ENCODE measurements around the gene MKS1. TPM values are rescaled to one million over a fixed set of nuclear protein-coding genes. Genes with fewer than 3 reads are reported as not detected.

The MKS1 gene
- total and polyA plus RNA-seq, 2 experiments from 2014 or later = 14.0 to 17.4 TPM

- no peaks in the 10 kb centered on the region for H3K36me3 ChIP-seq (ENCODE audit: insufficient read depth)
- no peak overlapping the region for H3K4me3 ChIP-seq
- H3F3A ChIP-seq (replicated peaks; ENCODE audit: low read depth) = no peaks in the 10 kb centered on the region
- H3K9me2 ChIP-seq (ENCODE audit: insufficient read depth) = 0 out of 2 replicates have a peak, but pooled peaks cover 6% of the 10 kb centered on the region
- H3K4me2 ChIP-seq = no peak overlapping the region
- Mint-ChIP-seq H3K4me3 (no peak overlapping the region), H3K27me3 (ENCODE audit: insufficient read depth, low read depth, poor library complexity) (no peaks in the 10 kb centered on the region), H3K9me3 (peaks cover 4% of the 10 kb centered on the region; the same call in 2 of the 3 replicates), H3K36me3 (ENCODE audit: low read depth) (no peaks in the 10 kb centered on the region), H3K4me1 (peaks cover 10% of the 10 kb centered on the region), H3K27ac (no peak overlapping the region)
- TF ChIP-seq STAT1 (IDR thresholded peaks at IDR 0.05; ENCODE audit: unreplicated experiment) = no peak
- TF ChIP-seq NANOG (IDR thresholded peaks at IDR 0.05; ENCODE audit: borderline replicate concordance) = no peak
- no peak for TF ChIP-seq REST (IDR thresholded peaks at IDR 0.05; ENCODE audit: unreplicated experiment)
- no peak for TF ChIP-seq ZNF114 (CRISPR knock-in tag; IDR thresholded peaks at IDR 0.05)
- TF ChIP-seq JUNB (IDR thresholded peaks at IDR 0.05; ENCODE audit: unreplicated experiment) = no peak
- TF ChIP-seq EZH2phosphoT487 (IDR thresholded peaks at IDR 0.05; ENCODE audit: unreplicated experiment) = no peak
- TF ChIP-seq, protein P1, sequence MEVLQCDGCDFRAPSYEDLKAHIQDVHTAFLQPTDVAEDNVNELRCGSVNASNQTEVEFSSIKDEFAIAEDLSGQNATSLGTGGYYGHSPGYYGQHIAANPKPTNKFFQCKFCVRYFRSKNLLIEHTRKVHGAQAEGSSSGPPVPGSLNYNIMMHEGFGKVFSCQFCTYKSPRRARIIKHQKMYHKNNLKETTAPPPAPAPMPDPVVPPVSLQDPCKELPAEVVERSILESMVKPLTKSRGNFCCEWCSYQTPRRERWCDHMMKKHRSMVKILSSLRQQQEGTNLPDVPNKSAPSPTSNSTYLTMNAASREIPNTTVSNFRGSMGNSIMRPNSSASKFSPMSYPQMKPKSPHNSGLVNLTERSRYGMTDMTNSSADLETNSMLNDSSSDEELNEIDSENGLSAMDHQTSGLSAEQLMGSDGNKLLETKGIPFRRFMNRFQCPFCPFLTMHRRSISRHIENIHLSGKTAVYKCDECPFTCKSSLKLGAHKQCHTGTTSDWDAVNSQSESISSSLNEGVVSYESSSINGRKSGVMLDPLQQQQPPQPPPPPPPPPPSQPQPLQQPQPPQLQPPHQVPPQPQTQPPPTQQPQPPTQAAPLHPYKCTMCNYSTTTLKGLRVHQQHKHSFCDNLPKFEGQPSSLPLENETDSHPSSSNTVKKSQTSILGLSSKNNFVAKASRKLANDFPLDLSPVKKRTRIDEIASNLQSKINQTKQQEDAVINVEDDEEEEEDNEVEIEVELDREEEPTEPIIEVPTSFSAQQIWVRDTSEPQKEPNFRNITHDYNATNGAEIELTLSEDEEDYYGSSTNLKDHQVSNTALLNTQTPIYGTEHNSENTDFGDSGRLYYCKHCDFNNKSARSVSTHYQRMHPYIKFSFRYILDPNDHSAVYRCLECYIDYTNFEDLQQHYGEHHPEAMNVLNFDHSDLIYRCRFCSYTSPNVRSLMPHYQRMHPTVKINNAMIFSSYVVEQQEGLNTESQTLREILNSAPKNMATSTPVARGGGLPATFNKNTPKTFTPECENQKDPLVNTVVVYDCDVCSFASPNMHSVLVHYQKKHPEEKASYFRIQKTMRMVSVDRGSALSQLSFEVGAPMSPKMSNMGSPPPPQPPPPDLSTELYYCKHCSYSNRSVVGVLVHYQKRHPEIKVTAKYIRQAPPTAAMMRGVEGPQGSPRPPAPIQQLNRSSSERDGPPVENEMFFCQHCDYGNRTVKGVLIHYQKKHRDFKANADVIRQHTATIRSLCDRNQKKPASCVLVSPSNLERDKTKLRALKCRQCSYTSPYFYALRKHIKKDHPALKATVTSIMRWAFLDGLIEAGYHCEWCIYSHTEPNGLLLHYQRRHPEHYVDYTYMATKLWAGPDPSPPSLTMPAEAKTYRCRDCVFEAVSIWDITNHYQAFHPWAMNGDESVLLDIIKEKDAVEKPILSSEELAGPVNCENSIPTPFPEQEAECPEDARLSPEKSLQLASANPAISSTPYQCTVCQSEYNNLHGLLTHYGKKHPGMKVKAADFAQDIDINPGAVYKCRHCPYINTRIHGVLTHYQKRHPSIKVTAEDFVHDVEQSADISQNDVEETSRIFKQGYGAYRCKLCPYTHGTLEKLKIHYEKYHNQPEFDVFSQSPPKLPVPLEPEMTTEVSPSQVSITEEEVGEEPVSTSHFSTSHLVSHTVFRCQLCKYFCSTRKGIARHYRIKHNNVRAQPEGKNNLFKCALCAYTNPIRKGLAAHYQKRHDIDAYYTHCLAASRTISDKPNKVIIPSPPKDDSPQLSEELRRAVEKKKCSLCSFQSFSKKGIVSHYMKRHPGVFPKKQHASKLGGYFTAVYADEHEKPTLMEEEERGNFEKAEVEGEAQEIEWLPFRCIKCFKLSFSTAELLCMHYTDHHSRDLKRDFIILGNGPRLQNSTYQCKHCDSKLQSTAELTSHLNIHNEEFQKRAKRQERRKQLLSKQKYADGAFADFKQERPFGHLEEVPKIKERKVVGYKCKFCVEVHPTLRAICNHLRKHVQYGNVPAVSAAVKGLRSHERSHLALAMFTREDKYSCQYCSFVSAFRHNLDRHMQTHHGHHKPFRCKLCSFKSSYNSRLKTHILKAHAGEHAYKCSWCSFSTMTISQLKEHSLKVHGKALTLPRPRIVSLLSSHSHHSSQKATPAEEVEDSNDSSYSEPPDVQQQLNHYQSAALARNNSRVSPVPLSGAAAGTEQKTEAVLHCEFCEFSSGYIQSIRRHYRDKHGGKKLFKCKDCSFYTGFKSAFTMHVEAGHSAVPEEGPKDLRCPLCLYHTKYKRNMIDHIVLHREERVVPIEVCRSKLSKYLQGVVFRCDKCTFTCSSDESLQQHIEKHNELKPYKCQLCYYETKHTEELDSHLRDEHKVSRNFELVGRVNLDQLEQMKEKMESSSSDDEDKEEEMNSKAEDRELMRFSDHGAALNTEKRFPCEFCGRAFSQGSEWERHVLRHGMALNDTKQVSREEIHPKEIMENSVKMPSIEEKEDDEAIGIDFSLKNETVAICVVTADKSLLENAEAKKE (CRISPR knock-in tag; IDR thresholded peaks at IDR 0.05) = no peak
- TF ChIP-seq, protein P2, sequence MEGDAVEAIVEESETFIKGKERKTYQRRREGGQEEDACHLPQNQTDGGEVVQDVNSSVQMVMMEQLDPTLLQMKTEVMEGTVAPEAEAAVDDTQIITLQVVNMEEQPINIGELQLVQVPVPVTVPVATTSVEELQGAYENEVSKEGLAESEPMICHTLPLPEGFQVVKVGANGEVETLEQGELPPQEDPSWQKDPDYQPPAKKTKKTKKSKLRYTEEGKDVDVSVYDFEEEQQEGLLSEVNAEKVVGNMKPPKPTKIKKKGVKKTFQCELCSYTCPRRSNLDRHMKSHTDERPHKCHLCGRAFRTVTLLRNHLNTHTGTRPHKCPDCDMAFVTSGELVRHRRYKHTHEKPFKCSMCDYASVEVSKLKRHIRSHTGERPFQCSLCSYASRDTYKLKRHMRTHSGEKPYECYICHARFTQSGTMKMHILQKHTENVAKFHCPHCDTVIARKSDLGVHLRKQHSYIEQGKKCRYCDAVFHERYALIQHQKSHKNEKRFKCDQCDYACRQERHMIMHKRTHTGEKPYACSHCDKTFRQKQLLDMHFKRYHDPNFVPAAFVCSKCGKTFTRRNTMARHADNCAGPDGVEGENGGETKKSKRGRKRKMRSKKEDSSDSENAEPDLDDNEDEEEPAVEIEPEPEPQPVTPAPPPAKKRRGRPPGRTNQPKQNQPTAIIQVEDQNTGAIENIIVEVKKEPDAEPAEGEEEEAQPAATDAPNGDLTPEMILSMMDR (conservative IDR thresholded peaks at IDR 0.05; ENCODE audit: low read depth in 2 of 2) = no peak
- no peak for TF ChIP-seq POLR2AphosphoS5 (IDR thresholded peaks at IDR 0.05; ENCODE audit: low read depth)
- no peak for TF ChIP-seq EZH2 (IDR thresholded peaks at IDR 0.05; ENCODE audit: low read depth, unreplicated experiment)
- peaks cover 18% of the 10 kb centered on the region; the same call in 1 of the 2 replicates for H3K27me3 ChIP-seq (ENCODE audit: insufficient read depth)
- ATAC-seq (peak; percentile 32), DNase-seq (ENCODE audit: low spot score) (no peak)
- H2AFZ ChIP-seq = 0 out of 2 replicates have a peak overlapping the region, but pooled peaks have one; percentile 34
- peaks cover 3% of the 10 kb centered on the region; the same call in 1 of the 2 replicates for H3K4me1 ChIP-seq (ENCODE audit: insufficient read depth)
- no peaks in the 10 kb centered on the region for H3K79me2 ChIP-seq (replicated peaks; ENCODE audit: insufficient read depth)
- no peaks in the 10 kb centered on the region for H4K20me1 ChIP-seq (replicated peaks; ENCODE audit: insufficient read depth)
- H3K27ac ChIP-seq (ENCODE audit: low read depth) = no peak overlapping the region
Observed at GRCh38 chr17:58229384-58229783, 10.3 kb upstream of the MKS1 start.

Measured in GM23338 (cell line).